ENCODE data around the gene KRT9. TPM values are rescaled to one million over a fixed set of nuclear protein-coding genes. Genes with fewer than 3 reads are reported as not detected.

Gene KRT9
- total RNA-seq, 1 experiment from 2014 or later = 0.15 TPM

- intact Hi-C loops (cut with micrococcal nuclease) = loop anchor here (10.0 kb wide), 1 partner anchor 928 kb away; no protein-coding TSS in a partner anchor
- no peaks in the 10 kb centered on the region for H4K20me1 ChIP-seq (ENCODE audit: insufficient read depth)
- no peak for TF ChIP-seq MAX (IDR thresholded peaks at IDR 0.05)
- TF ChIP-seq EGR1 (IDR thresholded peaks at IDR 0.05; ENCODE audit: low read depth) = no peak
- TF ChIP-seq SRF (IDR thresholded peaks at IDR 0.05; ENCODE audit: low read depth) = no peak
- no peak for TF ChIP-seq ATF3 (IDR thresholded peaks at IDR 0.05)
- no peak for TF ChIP-seq POLR2A (IDR thresholded peaks at IDR 0.05; ENCODE audit: borderline replicate concordance, extremely low read depth, insufficient read depth, insufficient read length)
- no peak for TF ChIP-seq TCF7L2 (IDR thresholded peaks at IDR 0.05; ENCODE audit: borderline replicate concordance, extremely low read depth, insufficient read depth, insufficient read length)
- TF ChIP-seq EZH2 (IDR thresholded peaks at IDR 0.05) = no peak
- TF ChIP-seq REST (IDR thresholded peaks at IDR 0.05; ENCODE audit: low read depth) = no peak
- TF ChIP-seq ZBTB33 (IDR thresholded peaks at IDR 0.05; ENCODE audit: extremely low read depth, insufficient replicate concordance, low read length) = no peak
- no peak for TF ChIP-seq YY1 (IDR thresholded peaks at IDR 0.05; ENCODE audit: extremely low read depth, insufficient replicate concordance, low read depth, low read length)
- H3K9me3 ChIP-seq (ENCODE audit: control insufficient read depth in 1 of 2, insufficient read depth in 1 of 2, low read depth in 1 of 2, low read length in 2 of 2) = peaks cover 0 to 8% of the 10 kb centered on the region in 2 experiments; a peak in 1 of 4 replicates
- DNase-seq (ENCODE audit: low read depth, low spot score) (no peak), ATAC-seq (no peak)
- CTCF ChIA-PET = interaction anchor here (3.0 kb wide), 1 partner anchor 120 kb away, joined by 13 read pairs; no protein-coding TSS in a partner anchor
- RAD21 ChIA-PET (ENCODE audit: low non-redundant PET in 1 of 2, low total read pairs in 2 of 2, uncharacterized antibody in 2 of 2, unreplicated experiment in 2 of 2) = no interaction called here
- no peaks in the 10 kb centered on the region for H3K36me3 ChIP-seq (ENCODE audit: control insufficient read depth in 1 of 2, insufficient read depth in 2 of 2, low read length in 2 of 2)
- H3K9me2 ChIP-seq (ENCODE audit: insufficient read depth) = no peaks in the 10 kb centered on the region
- POLR2A ChIA-PET = interaction anchor here (1.2 to 6.5 kb wide), 3 partner anchors 10 to 147 kb away, joined by 3 to 68 read pairs (median 6); partner anchors contain the start of genes EIF1 and KRT19
- H3K9ac ChIP-seq (ENCODE audit: low read length) = no peak overlapping the region
- H3K27me3 ChIP-seq (ENCODE audit: insufficient read depth, low read length) = no peaks in the 10 kb centered on the region
- peaks cover 24 to 72% of the 10 kb centered on the region in 2 experiments for H3K4me1 ChIP-seq (ENCODE audit: control insufficient read depth in 1 of 2, insufficient read depth in 2 of 2, low read length in 2 of 2)
- H3K79me2 ChIP-seq (ENCODE audit: insufficient read depth, low read length) = no peaks in the 10 kb centered on the region
- no peak overlapping the region for H3K4me3 ChIP-seq (replicated peaks in 1 of 2; ENCODE audit: low read depth in 1 of 2, low read length in 2 of 2)
- no peak overlapping the region for H3K4me2 ChIP-seq (ENCODE audit: low read length)
- H3K27ac ChIP-seq (ENCODE audit: low read depth, low read length) = no peak overlapping the region
- no TSS peak for BruUV-seq (replicated peaks)
- no peak overlapping the region for H2AFZ ChIP-seq (ENCODE audit: low read depth, low read length, poor library complexity, severe bottlenecking)
These were observed 29.5 kb downstream of the KRT9 start for GRCh38 chr17:41542357-41542756.
